ENCODE measurements around the gene GARIN5B.

DNA sequence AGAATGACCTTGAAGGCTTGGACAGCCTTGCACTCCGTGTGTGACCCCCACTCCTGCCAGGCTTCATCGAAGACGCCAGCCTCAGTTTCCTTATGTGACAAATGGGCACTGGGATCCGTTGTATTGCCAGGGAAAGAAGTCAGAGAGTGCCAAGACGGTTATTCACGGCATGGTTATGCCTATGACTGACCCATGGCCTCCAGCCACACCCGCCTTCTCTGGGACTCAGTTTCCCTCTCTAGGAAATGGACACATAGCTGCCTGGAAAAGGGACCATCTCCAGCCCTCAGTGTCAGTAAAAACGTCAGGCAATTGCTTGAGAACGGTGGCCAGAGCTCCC, 45.4 kb upstream of the GARIN5B start:
- no peak for TF ChIP-seq POLR2A (IDR thresholded peaks at IDR 0.05)
- TF ChIP-seq POLR2AphosphoS5 (IDR thresholded peaks at IDR 0.05): no peak
